Stimulated activated CD8-positive, alpha-beta memory T cell treated with anti-CD3 and anti-CD28 coated beads, Interleukin-15, amount 100 ng/mL, for 1 hour (primary cell): ENCODE measurements around the gene CST9L.
"Not testable (repeated sequence)": the region's sequence is repeated elsewhere in the genome, so short reads cannot be mapped to it uniquely, and the experiment has no call there.

Experiments used
- DNase-seq: peaks from one replicate; pipeline ENCODE4 v3.0.0-alpha.2; 2020; ENCODE audit warnings: low read depth

The CST9L gene

GRCh38 chr20:23586735-23587525 lies 18.6 kb upstream of the CST9L start:
- DNase-seq = no peak

- no peak for DNase-seq
Observed at GRCh38 chr20:23585808-23586734, 17.8 kb upstream of the CST9L start.

GRCh38 chr20:23585449-23585807 lies 17.1 kb upstream of the CST9L start:
- DNase-seq = no peak

GRCh38 chr20:23584434-23585199 lies 16.3 kb upstream of the CST9L start:
- DNase-seq = no peak

GRCh38 chr20:23583526-23583925 lies 15.2 kb upstream of the CST9L start:
- DNase-seq = no peak

GRCh38 chr20:23582293-23582692 lies 14.0 kb upstream of the CST9L start:
- DNase-seq = no peak

- not testable (repeated sequence) for DNase-seq
Observed at GRCh38 chr20:23581833-23582232, 13.5 kb upstream of the CST9L start.

GRCh38 chr20:23574977-23575376 lies 6.7 kb upstream of the CST9L start:
- no peak for DNase-seq

GRCh38 chr20:23570178-23570760 lies 2.0 kb upstream of the CST9L start:
- no peak for DNase-seq

GRCh38 chr20:23569570-23569969 lies 1.3 kb upstream of the CST9L start:
- no peak for DNase-seq

- no peak for DNase-seq
Observed at GRCh38 chr20:23568971-23569330, 667 bp upstream of the CST9L start.

- DNase-seq = no peak
Observed at GRCh38 chr20:23566199-23566932, 1.9 kb downstream of the CST9L start.

GRCh38 chr20:23565503-23566045 lies 2.7 kb downstream of the CST9L start:
- no peak for DNase-seq

GRCh38 chr20:23564927-23565326 lies 3.4 kb downstream of the CST9L start:
- DNase-seq = no peak

GRCh38 chr20:23562721-23563342 lies 5.5 kb downstream of the CST9L start:
- no peak for DNase-seq

- no peak for DNase-seq
Observed at GRCh38 chr20:23554401-23554800, 13.9 kb downstream of the CST9L start.

GRCh38 chr20:23551786-23552185 lies 16.5 kb downstream of the CST9L start:
- DNase-seq = no peak

- no peak for DNase-seq
Observed at GRCh38 chr20:23551383-23551782, 16.9 kb downstream of the CST9L start.

GRCh38 chr20:23550227-23550626 lies 18.1 kb downstream of the CST9L start:
- no peak for DNase-seq

GRCh38 chr20:23548408-23548807 lies 19.9 kb downstream of the CST9L start:
- no peak for DNase-seq

GRCh38 chr20:23547613-23548012 lies 20.7 kb downstream of the CST9L start:
- DNase-seq = no peak
